Suprapubic skin (tissue), 4 donors: ENCODE results near the gene ITIH4.

Experiments used
- CTCF ChIP-seq, 2 donors: fragments of 200-600 bp in 1 of 2; fragments of 450-650 bp in 1 of 2; sonication (generic) in 1 of 2; IDR thresholded peaks; one replicate each; pipeline ENCODE4 v1.5.1; 2016 to 2019; ENCODE audit warnings: antibody characterized with exemption in 2 of 2, mild to moderate bottlenecking in 1 of 2, moderate library complexity in 1 of 2
- POLR2A ChIP-seq, 2 donors: fragments of 450-650 bp; IDR thresholded peaks; one replicate each; pipeline ENCODE4 v1.6.1; 2017; ENCODE audit warnings: antibody characterized with exemption in 2 of 2, mild to moderate bottlenecking in 2 of 2, moderate library complexity in 2 of 2
- POLR2AphosphoS5 ChIP-seq, 3 donors: sonication (generic); formaldehyde crosslinking; IDR thresholded peaks; one replicate each; pipeline ENCODE4 v1.6.1; 2017; ENCODE audit warnings: antibody characterized with exemption in 3 of 3

GRCh38 chr3:52798376-52798977 lies 32.0 kb downstream of the ITIH4 start:
- TF ChIP-seq CTCF (IDR thresholded peaks at IDR 0.05) (no peak), POLR2A (IDR thresholded peaks at IDR 0.05) (no peak), POLR2AphosphoS5 (IDR thresholded peaks at IDR 0.05) (no peak)
